Activated naive CD8-positive, alpha-beta T cell treated with anti-CD3 and anti-CD28 coated beads, Interleukin-2, amount 50 U/mL, for 24 hours (primary cell): Measurements from ENCODE around the gene SORCS2.

Source experiments
- ATAC-seq: fragments of 150-1000 bp; cut with Tn5 transposase; one replicate; pipeline ENCODE4 v1.10.0; 2021
- DNase-seq: peaks from one replicate; pipeline ENCODE4 v3.0.0; 2021
- H3K27ac Mint-ChIP-seq: one replicate; pipeline ENCODE4 v1.8.0; 2021; ENCODE audit warnings: mild to moderate bottlenecking, mixed read lengths
- H3K27me3 Mint-ChIP-seq: one replicate; pipeline ENCODE4 v1.8.0; 2021; ENCODE audit warnings: mixed read lengths
- H3K36me3 Mint-ChIP-seq: one replicate; pipeline ENCODE4 v1.8.0; 2021; ENCODE audit warnings: low read depth, mixed read lengths
- H3K4me1 Mint-ChIP-seq: one replicate; pipeline ENCODE4 v1.8.0; 2021; ENCODE audit warnings: mixed read lengths
- H3K4me3 Mint-ChIP-seq: one replicate; pipeline ENCODE4 v1.8.0; 2021; ENCODE audit warnings: mild to moderate bottlenecking, moderate library complexity, mixed read lengths
- H3K9me3 Mint-ChIP-seq: one replicate; pipeline ENCODE4 v1.8.0; 2021; ENCODE audit warnings: mixed read lengths

The SORCS2 gene

GRCh38 chr4:7333801-7334421, 141.6 kb downstream of the SORCS2 start:
- no peaks in the 10 kb centered on the region for H3K4me1 Mint-ChIP-seq
- no peak for DNase-seq
- no peak for ATAC-seq
- no peaks in the 10 kb centered on the region for H3K27me3 Mint-ChIP-seq
- H3K4me3 Mint-ChIP-seq: no peak overlapping the region
- no peaks in the 10 kb centered on the region for H3K36me3 Mint-ChIP-seq
- no peak overlapping the region for H3K27ac Mint-ChIP-seq
- no peaks in the 10 kb centered on the region for H3K9me3 Mint-ChIP-seq

- Mint-ChIP-seq H3K36me3 (no peaks in the 10 kb centered on the region), H3K27me3 (no peaks in the 10 kb centered on the region), H3K9me3 (no peaks in the 10 kb centered on the region), H3K27ac (no peak overlapping the region), H3K4me3 (no peak overlapping the region), H3K4me1 (no peaks in the 10 kb centered on the region)
- no peak for DNase-seq
- no peak for ATAC-seq
Observed at GRCh38 chr4:7334521-7335275, 142.4 kb downstream of the SORCS2 start.

- no peaks in the 10 kb centered on the region for H3K36me3 Mint-ChIP-seq
- DNase-seq: peak; percentile 72
- no peaks in the 10 kb centered on the region for H3K4me1 Mint-ChIP-seq
- H3K27ac Mint-ChIP-seq: no peak overlapping the region
- ATAC-seq: peak; percentile 60
- H3K4me3 Mint-ChIP-seq: no peak overlapping the region
- no peaks in the 10 kb centered on the region for H3K9me3 Mint-ChIP-seq
- H3K27me3 Mint-ChIP-seq: no peaks in the 10 kb centered on the region
Observed at GRCh38 chr4:7335344-7336066, 143.2 kb downstream of the SORCS2 start.

- no peaks in the 10 kb centered on the region for H3K36me3 Mint-ChIP-seq
- no peak overlapping the region for H3K4me3 Mint-ChIP-seq
- no peak overlapping the region for H3K27ac Mint-ChIP-seq
- no peaks in the 10 kb centered on the region for H3K27me3 Mint-ChIP-seq
- DNase-seq (no peak), ATAC-seq (no peak)
- H3K9me3 Mint-ChIP-seq: no peaks in the 10 kb centered on the region
- no peaks in the 10 kb centered on the region for H3K4me1 Mint-ChIP-seq
Observed at GRCh38 chr4:7336067-7336569, 143.8 kb downstream of the SORCS2 start.

- Mint-ChIP-seq H3K27me3 (no peaks in the 10 kb centered on the region), H3K9me3 (no peaks in the 10 kb centered on the region), H3K27ac (no peak overlapping the region), H3K4me1 (no peaks in the 10 kb centered on the region), H3K4me3 (no peak overlapping the region), H3K36me3 (no peaks in the 10 kb centered on the region)
- no peak for DNase-seq
- no peak for ATAC-seq
Observed at GRCh38 chr4:7336732-7337131, 144.4 kb downstream of the SORCS2 start.

GRCh38 chr4:7337196-7338058, 145.1 kb downstream of the SORCS2 start:
- Mint-ChIP-seq H3K36me3 (no peaks in the 10 kb centered on the region), H3K27ac (no peak overlapping the region), H3K4me1 (no peaks in the 10 kb centered on the region), H3K9me3 (no peaks in the 10 kb centered on the region), H3K4me3 (no peak overlapping the region), H3K27me3 (no peaks in the 10 kb centered on the region)
- DNase-seq (no peak), ATAC-seq (no peak)

- Mint-ChIP-seq H3K4me3 (no peak overlapping the region), H3K27ac (no peak overlapping the region), H3K27me3 (no peaks in the 10 kb centered on the region), H3K36me3 (no peaks in the 10 kb centered on the region), H3K9me3 (no peaks in the 10 kb centered on the region), H3K4me1 (no peaks in the 10 kb centered on the region)
- ATAC-seq (no peak), DNase-seq (no peak)
Observed at GRCh38 chr4:7338059-7338452, 145.7 kb downstream of the SORCS2 start.

- no peak for DNase-seq
- H3K9me3 Mint-ChIP-seq: no peaks in the 10 kb centered on the region
- no peak for ATAC-seq
- no peaks in the 10 kb centered on the region for H3K27me3 Mint-ChIP-seq
- H3K36me3 Mint-ChIP-seq: no peaks in the 10 kb centered on the region
- H3K4me1 Mint-ChIP-seq: no peaks in the 10 kb centered on the region
- H3K27ac Mint-ChIP-seq: no peak overlapping the region
- H3K4me3 Mint-ChIP-seq: no peak overlapping the region
Observed at GRCh38 chr4:7338876-7339623, 146.7 kb downstream of the SORCS2 start.

- Mint-ChIP-seq H3K9me3 (no peaks in the 10 kb centered on the region), H3K27me3 (no peaks in the 10 kb centered on the region), H3K4me3 (no peak overlapping the region)
Observed at GRCh38 chr4:7339751-7340552, 147.6 kb downstream of the SORCS2 start.

GRCh38 chr4:7340553-7341433, 148.5 kb downstream of the SORCS2 start:
- no peaks in the 10 kb centered on the region for H3K27me3 Mint-ChIP-seq
- H3K27ac Mint-ChIP-seq: no peak overlapping the region
- no peaks in the 10 kb centered on the region for H3K4me1 Mint-ChIP-seq
- no peaks in the 10 kb centered on the region for H3K36me3 Mint-ChIP-seq
- no peak overlapping the region for H3K4me3 Mint-ChIP-seq
- ATAC-seq (no peak), DNase-seq (no peak)
- H3K9me3 Mint-ChIP-seq: peaks cover 4% of the 10 kb centered on the region

More at GRCh38 chr4:7339751-7340552, 147.6 kb downstream of the SORCS2 start:
- Mint-ChIP-seq H3K4me1 (no peaks in the 10 kb centered on the region), H3K36me3 (no peaks in the 10 kb centered on the region), H3K27ac (no peak overlapping the region)
- ATAC-seq (no peak), DNase-seq (no peak)

GRCh38 chr4:7341491-7342222, 149.3 kb downstream of the SORCS2 start:
- Mint-ChIP-seq H3K27ac (no peak overlapping the region), H3K4me3 (no peak overlapping the region), H3K9me3 (peaks cover 8% of the 10 kb centered on the region), H3K36me3 (no peaks in the 10 kb centered on the region), H3K27me3 (no peaks in the 10 kb centered on the region), H3K4me1 (no peaks in the 10 kb centered on the region)
- ATAC-seq (no peak), DNase-seq (no peak)
